Measurements from ENCODE around the gene SH3YL1. TPM values are rescaled to one million over a fixed set of nuclear protein-coding genes. Genes with fewer than 3 reads are reported as not detected.

SH3YL1 gene
- total RNA-seq, 2 donors from 2014 or later, result 72.4 to 117 TPM

- H3K27me3 ChIP-seq (replicated peaks; ENCODE audit: insufficient read depth), result no peaks in the 10 kb centered on the region
- intact Hi-C loops (cut with DNase I), result no loop called here
- no peaks in the 10 kb centered on the region for H3K36me3 ChIP-seq
- TF ChIP-seq POLR2A (IDR thresholded peaks at IDR 0.05) (no peak), CTCF (IDR thresholded peaks at IDR 0.05) (no peak), POLR2AphosphoS5 (IDR thresholded peaks at IDR 0.05) (no peak)
- H3K9me3 ChIP-seq, result no peaks in the 10 kb centered on the region
- no peaks in the 10 kb centered on the region for H3K4me1 ChIP-seq (replicated peaks)
- WGBS, result 91% methylated on average over 8 of the region's 8 CpGs
- no peak overlapping the region for H3K27ac ChIP-seq
- H3K4me3 ChIP-seq, result no peak overlapping the region
- no peak for DNase-seq (ENCODE audit: low spot score)
These were observed 10.6 kb downstream of the SH3YL1 start for GRCh38 chr2:253202-253638.

- no peaks in the 10 kb centered on the region for H3K36me3 ChIP-seq
- no peak overlapping the region for H3K4me3 ChIP-seq
- H3K27me3 ChIP-seq (replicated peaks; ENCODE audit: insufficient read depth), result no peaks in the 10 kb centered on the region
- WGBS, result 82% methylated on average over 6 of the region's 6 CpGs
- TF ChIP-seq POLR2A (IDR thresholded peaks at IDR 0.05) (no peak), POLR2AphosphoS5 (IDR thresholded peaks at IDR 0.05) (no peak), CTCF (IDR thresholded peaks at IDR 0.05) (no peak)
- H3K9me3 ChIP-seq, result no peaks in the 10 kb centered on the region
- intact Hi-C loops (cut with DNase I), result no loop called here
- no peak overlapping the region for H3K27ac ChIP-seq
- no peak for DNase-seq (ENCODE audit: low spot score)
- H3K4me1 ChIP-seq (replicated peaks), result no peaks in the 10 kb centered on the region
These were observed 11.7 kb downstream of the SH3YL1 start for GRCh38 chr2:252001-252602.

- intact Hi-C loops (cut with DNase I), result loop anchor here (5.0 to 10.0 kb wide), 2 partner anchors 45 to 388 kb away; no protein-coding TSS in a partner anchor
- no peak for TF ChIP-seq POLR2AphosphoS5 (IDR thresholded peaks at IDR 0.05)
- TF ChIP-seq CTCF (IDR thresholded peaks at IDR 0.05), result no peak
- no peak for TF ChIP-seq POLR2A (IDR thresholded peaks at IDR 0.05)
- Histone ChIP-seq H3K36me3 (no peaks in the 10 kb centered on the region), H3K4me1 (replicated peaks) (no peaks in the 10 kb centered on the region), H3K4me3 (no peak overlapping the region), H3K27ac (no peak overlapping the region), H3K27me3 (replicated peaks; ENCODE audit: insufficient read depth) (no peaks in the 10 kb centered on the region), H3K9me3 (no peaks in the 10 kb centered on the region)
- whole genome bisulfite sequencing, result 62% methylated on average over 15 of the region's 15 CpGs
- DNase-seq (ENCODE audit: low spot score), result no peak
These were observed 14.2 kb downstream of the SH3YL1 start for GRCh38 chr2:249538-250042.

DNA sequence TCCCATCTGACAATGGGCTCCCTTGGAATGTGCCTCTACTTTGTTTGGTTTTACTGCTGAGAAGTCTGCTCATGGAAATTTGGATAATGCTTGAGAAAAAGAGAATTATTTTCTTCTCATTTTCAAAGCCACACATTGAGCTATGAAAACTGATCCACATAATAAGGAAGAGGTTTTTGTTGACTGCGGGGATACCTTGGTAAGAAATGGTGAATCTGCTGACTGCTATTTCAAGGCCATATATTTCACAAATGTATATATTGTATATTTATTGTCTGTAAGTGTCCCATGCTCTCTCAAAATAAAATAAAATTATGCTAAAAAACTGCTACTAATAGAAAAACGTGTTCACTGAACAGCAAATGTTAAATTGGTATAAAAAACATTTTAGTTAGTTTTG lies 15.1 kb downstream of the SH3YL1 start:
- Histone ChIP-seq H3K4me3 (no peak overlapping the region), H3K36me3 (no peaks in the 10 kb centered on the region), H3K27ac (no peak overlapping the region), H3K9me3 (no peaks in the 10 kb centered on the region), H3K27me3 (replicated peaks; ENCODE audit: insufficient read depth) (no peaks in the 10 kb centered on the region), H3K4me1 (replicated peaks) (no peaks in the 10 kb centered on the region)
- TF ChIP-seq POLR2AphosphoS5 (IDR thresholded peaks at IDR 0.05), result no peak
- intact Hi-C loops (cut with DNase I), result loop anchor here (5.0 to 10.0 kb wide), 2 partner anchors 46 to 389 kb away; no protein-coding TSS in a partner anchor
- 87% methylated on average over 2 of the region's 2 CpGs for WGBS
- no peak for DNase-seq (ENCODE audit: low spot score)

DNA sequence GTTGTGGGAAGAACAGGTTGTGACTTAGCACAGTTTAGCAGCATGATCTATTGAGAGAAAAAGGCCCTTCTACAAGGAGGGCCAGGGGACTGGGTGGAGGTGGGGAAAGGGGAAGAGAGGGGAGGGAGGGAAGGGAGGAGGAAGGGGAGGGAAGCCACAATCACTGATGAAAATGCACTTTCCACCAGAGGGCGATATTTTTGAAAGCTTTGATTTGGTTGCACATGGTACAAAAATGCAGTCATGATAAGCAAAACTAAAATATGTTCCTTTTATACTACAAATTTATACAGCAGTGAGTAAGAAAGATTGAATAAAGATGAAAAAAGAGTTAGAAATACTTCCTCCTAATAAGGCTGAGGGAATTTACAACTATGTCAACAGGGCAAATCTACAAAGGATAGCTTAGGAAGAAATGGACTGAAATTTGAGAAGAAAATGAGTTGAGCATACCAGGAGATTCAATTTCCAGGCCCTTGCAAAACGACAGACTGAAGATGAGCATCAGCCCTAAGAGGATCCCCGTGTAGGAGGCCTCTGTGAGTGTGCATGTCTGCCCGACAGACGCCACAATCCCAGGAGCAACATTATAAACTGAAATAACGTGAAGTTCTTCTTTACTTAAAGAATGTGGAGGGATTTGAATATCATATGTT lies 17.2 kb downstream of the SH3YL1 start:
- intact Hi-C loops (cut with DNase I), result loop anchor here (5.0 to 10.0 kb wide), 2 partner anchors 48 to 391 kb away; no protein-coding TSS in a partner anchor
- 58% methylated on average over 6 of the region's 6 CpGs for WGBS
- Histone ChIP-seq H3K27me3 (replicated peaks; ENCODE audit: insufficient read depth) (no peaks in the 10 kb centered on the region), H3K4me1 (replicated peaks) (no peaks in the 10 kb centered on the region), H3K4me3 (no peak overlapping the region), H3K36me3 (no peaks in the 10 kb centered on the region), H3K27ac (no peak overlapping the region), H3K9me3 (no peaks in the 10 kb centered on the region)
- TF ChIP-seq POLR2A (IDR thresholded peaks at IDR 0.05), result no peak
- peak in 3 of 4 experiments; percentile 49 to 66 (median 50) for TF ChIP-seq CTCF (IDR thresholded peaks at IDR 0.05)
- no peak for TF ChIP-seq POLR2AphosphoS5 (IDR thresholded peaks at IDR 0.05)
- peak; percentile 33 for DNase-seq (ENCODE audit: low spot score)

Data from prostate gland (tissue), 2 donors.